NCI-H128 (cell line): ENCODE results near the gene SUSD4.

Experiments
- DNase-seq: peaks from one replicate; lab custom pipeline; 2025; ENCODE audit not compliant: unreplicated experiment; lab: John Stamatoyannopoulos, UW

The SUSD4 gene

GRCh38 chr1:223216074-223216473 is 147.9 kb downstream of the SUSD4 start:
- DNase-seq, result no peak

GRCh38 chr1:223215026-223215425 is 148.9 kb downstream of the SUSD4 start:
- no peak for DNase-seq

GRCh38 chr1:223214261-223214807 is 149.6 kb downstream of the SUSD4 start:
- no peak for DNase-seq

- DNase-seq, result no peak
Observed at GRCh38 chr1:223212441-223212840, 151.5 kb downstream of the SUSD4 start.

GRCh38 chr1:223211323-223211985 is 152.5 kb downstream of the SUSD4 start:
- no peak for DNase-seq

GRCh38 chr1:223210788-223211120 is 153.2 kb downstream of the SUSD4 start:
- DNase-seq, result no peak

GRCh38 chr1:223209992-223210787 is 153.8 kb downstream of the SUSD4 start:
- no peak for DNase-seq

GRCh38 chr1:223209293-223209898 is 154.6 kb downstream of the SUSD4 start:
- no peak for DNase-seq

GRCh38 chr1:223208164-223209076 is 155.6 kb downstream of the SUSD4 start:
- no peak for DNase-seq

- no peak for DNase-seq
Observed at GRCh38 chr1:223207293-223208066, 156.5 kb downstream of the SUSD4 start.

GRCh38 chr1:223204424-223204823 is 159.6 kb downstream of the SUSD4 start:
- no peak for DNase-seq

- DNase-seq, result no peak
Observed at GRCh38 chr1:223203694-223204093, 160.3 kb downstream of the SUSD4 start.

GRCh38 chr1:223203034-223203408 is 161.0 kb downstream of the SUSD4 start:
- DNase-seq, result no peak

GRCh38 chr1:223202376-223203033 is 161.5 kb downstream of the SUSD4 start:
- no peak for DNase-seq

GRCh38 chr1:223201967-223202366 is 162.0 kb downstream of the SUSD4 start:
- DNase-seq, result no peak

- DNase-seq, result no peak
Observed at GRCh38 chr1:223200903-223201302, 163.1 kb downstream of the SUSD4 start.

- no peak for DNase-seq
Observed at GRCh38 chr1:223199094-223199647, 164.8 kb downstream of the SUSD4 start.

- DNase-seq, result no peak
Observed at GRCh38 chr1:223198628-223198965, 165.4 kb downstream of the SUSD4 start.

GRCh38 chr1:223197923-223198627 is 165.9 kb downstream of the SUSD4 start:
- DNase-seq, result no peak
